Fibroblast of the aortic adventitia (primary cell): ENCODE results near the gene KLHL26. TPM values are rescaled to one million over a fixed set of nuclear protein-coding genes. Genes with fewer than 3 reads are reported as not detected.
"Not testable (repeated sequence)": the region's sequence is repeated elsewhere in the genome, so short reads cannot be mapped to it uniquely, and the experiment has no call there.

Experiments
- DNase-seq: peaks from one replicate; pipeline ENCODE4 v3.0.0-alpha.2; 2010; ENCODE audit warnings: low read depth
- H3K4me3 ChIP-seq: 2 replicates; pipeline ENCODE4 v1.5.1; 2011; ENCODE audit warnings: low read depth, mild to moderate bottlenecking, control low read depth, low read length, moderate library complexity
- CTCF ChIP-seq: IDR thresholded peaks from 2 replicates; pipeline ENCODE4 v1.5.1; 2011; ENCODE audit warnings: mild to moderate bottlenecking, low read length, control low read depth, inconsistent platforms; ENCODE audit not compliant: insufficient read depth
- total RNA-seq: library from RNA; depleted of rRNA; stranded (reverse); fragments of >200 nt; gene quantifications from 2 replicates; pipeline ENCODE4 v1.2.3, GENCODE V29; 2012; ENCODE audit warnings: low replicate concordance

KLHL26 gene
- total RNA-seq, 1 donor = 3.9 TPM

GRCh38 chr19:18590273-18591272 lies 46.3 kb upstream of the KLHL26 start:
- no peak for TF ChIP-seq CTCF
- H3K4me3 ChIP-seq = no peak overlapping the region
- no peak for DNase-seq

- no peak for DNase-seq
- no peak overlapping the region for H3K4me3 ChIP-seq
- TF ChIP-seq CTCF = no peak
Observed at GRCh38 chr19:18591735-18592385, 45.0 kb upstream of the KLHL26 start.

GRCh38 chr19:18592732-18593131 lies 44.1 kb upstream of the KLHL26 start:
- not testable (repeated sequence) for DNase-seq, H3K4me3 ChIP-seq

- DNase-seq = no peak
- H3K4me3 ChIP-seq = no peak overlapping the region
- no peak for TF ChIP-seq CTCF
Observed at GRCh38 chr19:18593367-18594095, 43.3 kb upstream of the KLHL26 start.

- peak; percentile 66 for DNase-seq
- peak overlapping the region; percentile 53 for H3K4me3 ChIP-seq
- TF ChIP-seq CTCF = peak; percentile 67
Observed at GRCh38 chr19:18594096-18594823, 42.6 kb upstream of the KLHL26 start.

- TF ChIP-seq CTCF = no peak
- peak overlapping the region; percentile 53 for H3K4me3 ChIP-seq
- DNase-seq = no peak
Observed at GRCh38 chr19:18594824-18595373, 41.9 kb upstream of the KLHL26 start.
